Esophagus muscularis mucosa (tissue), 4 donors: ENCODE measurements around the gene EIF5AL1.

Source experiments
- EP300 ChIP-seq: sonication (generic); formaldehyde crosslinking; IDR thresholded peaks from one replicate; pipeline ENCODE4 v1.6.1; 2017; ENCODE audit warnings: antibody characterized with exemption
- POLR2A ChIP-seq: fragments of 450-650 bp; IDR thresholded peaks from one replicate; pipeline ENCODE4 v1.6.1; 2017; ENCODE audit warnings: antibody characterized with exemption, moderate library complexity, mild to moderate bottlenecking, low read depth
- POLR2AphosphoS5 ChIP-seq, 2 donors: sonication (generic); formaldehyde crosslinking; IDR thresholded peaks; one replicate each; pipeline ENCODE4 v1.6.1; 2017; ENCODE audit warnings: antibody characterized with exemption in 2 of 2
- TF ChIP-seq, protein P1 (sequence below), 3 experiments: fragments of 200-600 bp in 2 of 3; fragments of 450-650 bp in 1 of 3; sonication (generic) in 2 of 3; IDR thresholded peaks; one replicate each; pipeline ENCODE4 v1.5.1; 2017 to 2019; ENCODE audit warnings: antibody characterized with exemption in 3 of 3, mild to moderate bottlenecking in 2 of 3, moderate library complexity in 1 of 3

DNA sequence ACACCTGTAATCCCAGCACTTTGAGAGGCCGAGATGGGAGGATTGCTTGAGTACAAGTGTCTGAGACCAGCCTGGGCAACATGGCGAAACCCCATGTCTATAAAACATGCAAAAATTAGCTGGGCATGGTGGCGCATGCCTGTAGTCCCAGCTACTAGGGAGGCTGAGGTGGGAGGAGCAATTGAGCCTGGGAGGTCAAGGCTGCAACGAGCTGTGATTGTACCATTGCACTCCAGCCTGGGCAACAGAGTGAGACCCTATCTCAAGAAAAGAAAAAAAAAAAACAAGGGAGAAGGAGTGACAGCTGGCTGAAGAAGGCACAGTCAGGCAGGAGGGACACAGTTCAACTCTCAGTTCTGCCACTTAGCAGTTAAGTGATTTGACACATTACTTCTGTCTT lies 40.6 kb upstream of the EIF5AL1 start:
- TF ChIP-seq, protein P1, sequence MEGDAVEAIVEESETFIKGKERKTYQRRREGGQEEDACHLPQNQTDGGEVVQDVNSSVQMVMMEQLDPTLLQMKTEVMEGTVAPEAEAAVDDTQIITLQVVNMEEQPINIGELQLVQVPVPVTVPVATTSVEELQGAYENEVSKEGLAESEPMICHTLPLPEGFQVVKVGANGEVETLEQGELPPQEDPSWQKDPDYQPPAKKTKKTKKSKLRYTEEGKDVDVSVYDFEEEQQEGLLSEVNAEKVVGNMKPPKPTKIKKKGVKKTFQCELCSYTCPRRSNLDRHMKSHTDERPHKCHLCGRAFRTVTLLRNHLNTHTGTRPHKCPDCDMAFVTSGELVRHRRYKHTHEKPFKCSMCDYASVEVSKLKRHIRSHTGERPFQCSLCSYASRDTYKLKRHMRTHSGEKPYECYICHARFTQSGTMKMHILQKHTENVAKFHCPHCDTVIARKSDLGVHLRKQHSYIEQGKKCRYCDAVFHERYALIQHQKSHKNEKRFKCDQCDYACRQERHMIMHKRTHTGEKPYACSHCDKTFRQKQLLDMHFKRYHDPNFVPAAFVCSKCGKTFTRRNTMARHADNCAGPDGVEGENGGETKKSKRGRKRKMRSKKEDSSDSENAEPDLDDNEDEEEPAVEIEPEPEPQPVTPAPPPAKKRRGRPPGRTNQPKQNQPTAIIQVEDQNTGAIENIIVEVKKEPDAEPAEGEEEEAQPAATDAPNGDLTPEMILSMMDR (IDR thresholded peaks at IDR 0.05): no peak
- TF ChIP-seq POLR2AphosphoS5 (IDR thresholded peaks at IDR 0.05) (no peak), POLR2A (no peak), EP300 (no peak)
